ENCODE measurements around the gene CUBN. TPM values are rescaled to one million over a fixed set of nuclear protein-coding genes. Genes with fewer than 3 reads are reported as not detected.

Gene CUBN
- total RNA-seq, 2 experiments from 2014 or later = 0.30 to 0.76 TPM

- H3K4me1 Mint-ChIP-seq = peaks cover 3% of the 10 kb centered on the region
- H3K9me3 Mint-ChIP-seq = no peaks in the 10 kb centered on the region
- no peaks in the 10 kb centered on the region for H3K27me3 Mint-ChIP-seq
- H3K4me3 Mint-ChIP-seq = no peak overlapping the region
- no peak for DNase-seq
- peak overlapping the region; percentile 36 for H3K27ac Mint-ChIP-seq
- H3K36me3 Mint-ChIP-seq = peaks cover 7% of the 10 kb centered on the region
Observed at GRCh38 chr10:17100586-17100985, 29.0 kb downstream of the CUBN start.

- no peak overlapping the region for H3K4me3 Mint-ChIP-seq
- peaks cover 18% of the 10 kb centered on the region for H3K36me3 Mint-ChIP-seq
- peaks cover 3% of the 10 kb centered on the region for H3K4me1 Mint-ChIP-seq
- DNase-seq = no peak
- H3K9me3 Mint-ChIP-seq = peaks cover 3% of the 10 kb centered on the region
- no peaks in the 10 kb centered on the region for H3K27me3 Mint-ChIP-seq
- no peak overlapping the region for H3K27ac Mint-ChIP-seq
Observed at GRCh38 chr10:17098012-17098411, 31.6 kb downstream of the CUBN start.

GRCh38 chr10:17094844-17095243 lies 34.8 kb downstream of the CUBN start:
- no peak for DNase-seq
- H3K27ac Mint-ChIP-seq = no peak overlapping the region
- no peak overlapping the region for H3K4me3 Mint-ChIP-seq
- H3K36me3 Mint-ChIP-seq = peaks cover 24% of the 10 kb centered on the region
- H3K9me3 Mint-ChIP-seq = peaks cover 3% of the 10 kb centered on the region
- peaks cover 6% of the 10 kb centered on the region for H3K4me1 Mint-ChIP-seq
- no peaks in the 10 kb centered on the region for H3K27me3 Mint-ChIP-seq

- DNase-seq = no peak
- peaks cover 21% of the 10 kb centered on the region for H3K36me3 Mint-ChIP-seq
- H3K4me1 Mint-ChIP-seq = peaks cover 6% of the 10 kb centered on the region
- no peak overlapping the region for H3K27ac Mint-ChIP-seq
- H3K4me3 Mint-ChIP-seq = no peak overlapping the region
- no peaks in the 10 kb centered on the region for H3K27me3 Mint-ChIP-seq
- peaks cover 3% of the 10 kb centered on the region for H3K9me3 Mint-ChIP-seq
Observed at GRCh38 chr10:17092986-17093803, 36.4 kb downstream of the CUBN start.

- DNase-seq = no peak
- Mint-ChIP-seq H3K27ac (no peak overlapping the region), H3K4me1 (peaks cover 6% of the 10 kb centered on the region), H3K27me3 (no peaks in the 10 kb centered on the region), H3K4me3 (no peak overlapping the region), H3K9me3 (peaks cover 3% of the 10 kb centered on the region), H3K36me3 (peaks cover 19% of the 10 kb centered on the region)
Observed at GRCh38 chr10:17092216-17092944, 37.2 kb downstream of the CUBN start.

GRCh38 chr10:17088118-17088806 lies 41.3 kb downstream of the CUBN start:
- H3K36me3 Mint-ChIP-seq = peaks cover 5% of the 10 kb centered on the region
- H3K4me1 Mint-ChIP-seq = peaks cover 6% of the 10 kb centered on the region
- H3K27me3 Mint-ChIP-seq = no peaks in the 10 kb centered on the region
- no peak overlapping the region for H3K27ac Mint-ChIP-seq
- H3K4me3 Mint-ChIP-seq = no peak overlapping the region
- no peak for DNase-seq
- no peaks in the 10 kb centered on the region for H3K9me3 Mint-ChIP-seq

GRCh38 chr10:17086865-17087367 lies 42.7 kb downstream of the CUBN start:
- Mint-ChIP-seq H3K36me3 (peaks cover 3% of the 10 kb centered on the region), H3K27me3 (no peaks in the 10 kb centered on the region), H3K9me3 (no peaks in the 10 kb centered on the region), H3K27ac (no peak overlapping the region), H3K4me3 (no peak overlapping the region), H3K4me1 (peaks cover 2% of the 10 kb centered on the region)
- no peak for DNase-seq

- Mint-ChIP-seq H3K27ac (no peak overlapping the region), H3K36me3 (peaks cover 3% of the 10 kb centered on the region), H3K9me3 (no peaks in the 10 kb centered on the region), H3K4me1 (peaks cover 2% of the 10 kb centered on the region), H3K4me3 (no peak overlapping the region), H3K27me3 (no peaks in the 10 kb centered on the region)
- DNase-seq = no peak
Observed at GRCh38 chr10:17085011-17085725, 44.4 kb downstream of the CUBN start.

- H3K9me3 Mint-ChIP-seq = no peaks in the 10 kb centered on the region
- no peak overlapping the region for H3K27ac Mint-ChIP-seq
- H3K27me3 Mint-ChIP-seq = no peaks in the 10 kb centered on the region
- H3K4me1 Mint-ChIP-seq = peaks cover 3% of the 10 kb centered on the region
- H3K4me3 Mint-ChIP-seq = no peak overlapping the region
- H3K36me3 Mint-ChIP-seq = peaks cover 8% of the 10 kb centered on the region
- no peak for DNase-seq
Observed at GRCh38 chr10:17084258-17084657, 45.4 kb downstream of the CUBN start.

GRCh38 chr10:17081431-17081830 lies 48.2 kb downstream of the CUBN start:
- no peak for DNase-seq
- Mint-ChIP-seq H3K27me3 (no peaks in the 10 kb centered on the region), H3K4me1 (peaks cover 11% of the 10 kb centered on the region), H3K9me3 (no peaks in the 10 kb centered on the region), H3K36me3 (peaks cover 11% of the 10 kb centered on the region), H3K27ac (no peak overlapping the region), H3K4me3 (no peak overlapping the region)

- peaks cover 28% of the 10 kb centered on the region for H3K4me1 Mint-ChIP-seq
- no peak overlapping the region for H3K4me3 Mint-ChIP-seq
- no peaks in the 10 kb centered on the region for H3K27me3 Mint-ChIP-seq
- peak overlapping the region; percentile 8 for H3K27ac Mint-ChIP-seq
- H3K9me3 Mint-ChIP-seq = no peaks in the 10 kb centered on the region
- H3K36me3 Mint-ChIP-seq = peaks cover 15% of the 10 kb centered on the region
- DNase-seq = no peak
Observed at GRCh38 chr10:17077890-17078289, 51.7 kb downstream of the CUBN start.

- H3K36me3 Mint-ChIP-seq = peaks cover 13% of the 10 kb centered on the region
- no peaks in the 10 kb centered on the region for H3K27me3 Mint-ChIP-seq
Observed at GRCh38 chr10:17077346-17077781, 52.2 kb downstream of the CUBN start.

GRCh38 chr10:17076626-17077345 lies 52.8 kb downstream of the CUBN start:
- H3K4me1 Mint-ChIP-seq = peaks cover 28% of the 10 kb centered on the region
- no peaks in the 10 kb centered on the region for H3K9me3 Mint-ChIP-seq
- H3K27ac Mint-ChIP-seq = no peak overlapping the region
- H3K4me3 Mint-ChIP-seq = no peak overlapping the region
- peaks cover 12% of the 10 kb centered on the region for H3K36me3 Mint-ChIP-seq
- no peaks in the 10 kb centered on the region for H3K27me3 Mint-ChIP-seq
- no peak for DNase-seq

More at GRCh38 chr10:17077346-17077781, 52.2 kb downstream of the CUBN start:
- no peak for DNase-seq
- Mint-ChIP-seq H3K4me1 (peaks cover 28% of the 10 kb centered on the region), H3K9me3 (no peaks in the 10 kb centered on the region), H3K27ac (no peak overlapping the region), H3K4me3 (no peak overlapping the region)

Data from activated naive CD8-positive, alpha-beta T cell treated with anti-CD3 and anti-CD28 coated beads for 36 hours (primary cell).